Naive B cell (primary cell): ENCODE results near the gene NTM. TPM values are rescaled to one million over a fixed set of nuclear protein-coding genes. Genes with fewer than 3 reads are reported as not detected.
"Not testable (repeated sequence)": the region's sequence is repeated elsewhere in the genome, so short reads cannot be mapped to it uniquely, and the experiment has no call there.

Experiments used
- ATAC-seq, 2 donors: fragments of 150-1000 bp; cut with Tn5 transposase; 2 replicates each; pipeline ENCODE4 v1.10.0; 2021; ENCODE audit warnings: low read depth in 2 of 2, mild to moderate bottlenecking in 2 of 2, moderate library complexity in 2 of 2
- DNase-seq: peaks from one replicate; pipeline ENCODE4 v3.0.0; 2022
- H3K27ac Mint-ChIP-seq, 6 donors: one replicate each; pipeline ENCODE4 v1.8.0; 2020 to 2022; ENCODE audit warnings: mild to moderate bottlenecking in 6 of 6, mixed read lengths in 6 of 6, moderate library complexity in 5 of 6, inconsistent platforms in 2 of 6
- H3K27me3 Mint-ChIP-seq, 3 donors: one replicate each; pipeline ENCODE4 v1.8.0; 2021 to 2022; ENCODE audit warnings: mixed read lengths in 3 of 3, mild to moderate bottlenecking in 1 of 3
- H3K36me3 Mint-ChIP-seq, 2 donors: one replicate each; pipeline ENCODE4 v1.8.0; 2020 to 2022; ENCODE audit warnings: mixed read lengths in 2 of 2, inconsistent platforms in 1 of 2, mild to moderate bottlenecking in 1 of 2
- H3K4me1 Mint-ChIP-seq, 3 donors: one replicate each; pipeline ENCODE4 v1.8.0; 2020 to 2022; ENCODE audit warnings: mixed read lengths in 3 of 3, inconsistent platforms in 1 of 3, mild to moderate bottlenecking in 1 of 3, moderate library complexity in 1 of 3
- H3K4me3 Mint-ChIP-seq, 8 donors: one replicate each; pipeline ENCODE4 v1.8.0; 2020 to 2022; ENCODE audit warnings: mild to moderate bottlenecking in 8 of 8, mixed read lengths in 8 of 8, moderate library complexity in 8 of 8, inconsistent platforms in 2 of 8
- H3K9me3 Mint-ChIP-seq, 7 donors: one replicate each; pipeline ENCODE4 v1.8.0; 2020 to 2022; ENCODE audit warnings: mixed read lengths in 7 of 7, mild to moderate bottlenecking in 5 of 7, inconsistent platforms in 2 of 7, moderate library complexity in 1 of 7
- polyA plus RNA-seq, 6 donors: library from polyadenylated mRNA; unstranded; fragments of 300-500 nt; fragmentation: Illumina TruSeq; gene quantifications; one replicate each; pipeline ENCODE4 v1.2.3, GENCODE V29; 2021; ENCODE audit warnings: low read depth in 6 of 6

Gene NTM
- polyA plus RNA-seq = not detected

- H3K4me1 Mint-ChIP-seq = no peaks in the 10 kb centered on the region
- peaks cover 0 to 10% (median 0%) of the 10 kb centered on the region in 7 donors for H3K9me3 Mint-ChIP-seq
- H3K27me3 Mint-ChIP-seq = peaks cover 0 to 12% (median 5%) of the 10 kb centered on the region in 3 donors
- H3K27ac Mint-ChIP-seq = no peak within 1 kb of the TSS
- ATAC-seq (no peak), DNase-seq (no peak)
- H3K36me3 Mint-ChIP-seq = no peaks in the 10 kb centered on the region
- H3K4me3 Mint-ChIP-seq = no peak within 1 kb of the TSS
Observed at GRCh38 chr11:131370090-131370751, at the start of gene NTM. Gene NTM, plus strand, starts transcription at chr11:131370615.

GRCh38 chr11:131324921-131325570 lies 45.4 kb upstream of the NTM start:
- DNase-seq (no peak), ATAC-seq (no peak)
- no peaks in the 10 kb centered on the region for H3K36me3 Mint-ChIP-seq
- no peak overlapping the region for H3K27ac Mint-ChIP-seq
- H3K9me3 Mint-ChIP-seq = peaks cover 0 to 10% (median 5%) of the 10 kb centered on the region in 7 donors
- H3K4me1 Mint-ChIP-seq = no peaks in the 10 kb centered on the region
- no peaks in the 10 kb centered on the region for H3K27me3 Mint-ChIP-seq
- H3K4me3 Mint-ChIP-seq = no peak overlapping the region

GRCh38 chr11:131326829-131327228 lies 43.6 kb upstream of the NTM start:
- H3K4me3 Mint-ChIP-seq = no peak overlapping the region
- H3K27me3 Mint-ChIP-seq = no peaks in the 10 kb centered on the region
- ATAC-seq = no peak
- no peak overlapping the region for H3K27ac Mint-ChIP-seq
- H3K9me3 Mint-ChIP-seq = peaks cover 0 to 5% (median 2%) of the 10 kb centered on the region in 7 donors
- no peaks in the 10 kb centered on the region for H3K36me3 Mint-ChIP-seq
- no peaks in the 10 kb centered on the region for H3K4me1 Mint-ChIP-seq
- no peak for DNase-seq

- Mint-ChIP-seq H3K36me3 (no peaks in the 10 kb centered on the region), H3K4me1 (no peaks in the 10 kb centered on the region), H3K27ac (no peak overlapping the region), H3K4me3 (no peak overlapping the region), H3K9me3 (peaks cover 0 to 5% (median 2%) of the 10 kb centered on the region in 7 donors), H3K27me3 (no peaks in the 10 kb centered on the region)
- ATAC-seq (no peak), DNase-seq (no peak)
Observed at GRCh38 chr11:131327421-131327820, 43.0 kb upstream of the NTM start.

GRCh38 chr11:131328843-131329242 lies 41.6 kb upstream of the NTM start:
- Mint-ChIP-seq H3K36me3 (no peaks in the 10 kb centered on the region), H3K9me3 (peaks cover 0 to 5% (median 2%) of the 10 kb centered on the region in 7 donors), H3K4me3 (no peak overlapping the region), H3K4me1 (no peaks in the 10 kb centered on the region), H3K27me3 (no peaks in the 10 kb centered on the region), H3K27ac (no peak overlapping the region)
- ATAC-seq (no peak), DNase-seq (no peak)

- ATAC-seq (no peak), DNase-seq (no peak)
- H3K27me3 Mint-ChIP-seq = no peaks in the 10 kb centered on the region
- no peak overlapping the region for H3K4me3 Mint-ChIP-seq
- H3K9me3 Mint-ChIP-seq = peaks cover 0 to 5% (median 2%) of the 10 kb centered on the region in 7 donors
- no peaks in the 10 kb centered on the region for H3K36me3 Mint-ChIP-seq
- no peak overlapping the region for H3K27ac Mint-ChIP-seq
- H3K4me1 Mint-ChIP-seq = no peaks in the 10 kb centered on the region
Observed at GRCh38 chr11:131331010-131331409, 39.4 kb upstream of the NTM start.

- Mint-ChIP-seq H3K27ac (no peak overlapping the region), H3K27me3 (no peaks in the 10 kb centered on the region), H3K4me1 (no peaks in the 10 kb centered on the region), H3K4me3 (no peak overlapping the region), H3K9me3 (peaks cover 0 to 5% (median 2%) of the 10 kb centered on the region in 7 donors), H3K36me3 (no peaks in the 10 kb centered on the region)
- no peak for ATAC-seq
- no peak for DNase-seq
Observed at GRCh38 chr11:131331546-131331945, 38.9 kb upstream of the NTM start.

GRCh38 chr11:131334601-131335000 lies 35.8 kb upstream of the NTM start:
- Mint-ChIP-seq H3K27me3 (no peaks in the 10 kb centered on the region), H3K9me3 (peaks cover 0 to 2% (median 0%) of the 10 kb centered on the region in 7 donors), H3K27ac (no peak overlapping the region), H3K36me3 (no peaks in the 10 kb centered on the region), H3K4me3 (no peak overlapping the region), H3K4me1 (no peaks in the 10 kb centered on the region)
- no peak for ATAC-seq
- no peak for DNase-seq

GRCh38 chr11:131341900-131342299 lies 28.5 kb upstream of the NTM start:
- not testable (repeated sequence) for H3K36me3 Mint-ChIP-seq, H3K27me3 Mint-ChIP-seq, ATAC-seq, H3K4me1 Mint-ChIP-seq, H3K27ac Mint-ChIP-seq, H3K4me3 Mint-ChIP-seq, H3K9me3 Mint-ChIP-seq, DNase-seq

GRCh38 chr11:131342442-131342841 lies 28.0 kb upstream of the NTM start:
- H3K9me3 Mint-ChIP-seq, ATAC-seq, H3K27ac Mint-ChIP-seq, H3K36me3 Mint-ChIP-seq, H3K4me3 Mint-ChIP-seq, DNase-seq, H3K27me3 Mint-ChIP-seq, H3K4me1 Mint-ChIP-seq: not testable (repeated sequence)

GRCh38 chr11:131345406-131345805 lies 25.0 kb upstream of the NTM start:
- Mint-ChIP-seq H3K9me3 (peaks cover 0 to 4% (median 0%) of the 10 kb centered on the region in 7 donors), H3K4me3 (no peak overlapping the region), H3K36me3 (no peaks in the 10 kb centered on the region), H3K27me3 (no peaks in the 10 kb centered on the region), H3K4me1 (no peaks in the 10 kb centered on the region), H3K27ac (no peak overlapping the region)
- ATAC-seq (no peak), DNase-seq (no peak)

- no peaks in the 10 kb centered on the region for H3K4me1 Mint-ChIP-seq
- H3K9me3 Mint-ChIP-seq = peaks cover 3 to 15% (median 4%) of the 10 kb centered on the region in 7 donors
- no peak for ATAC-seq
- H3K36me3 Mint-ChIP-seq = no peaks in the 10 kb centered on the region
- no peak for DNase-seq
- H3K27me3 Mint-ChIP-seq = no peaks in the 10 kb centered on the region
- no peak overlapping the region for H3K4me3 Mint-ChIP-seq
- no peak overlapping the region for H3K27ac Mint-ChIP-seq
Observed at GRCh38 chr11:131349368-131350086, 20.9 kb upstream of the NTM start.

- H3K36me3 Mint-ChIP-seq = no peaks in the 10 kb centered on the region
- no peak for ATAC-seq
- H3K27me3 Mint-ChIP-seq = no peaks in the 10 kb centered on the region
- peaks cover 3 to 15% (median 4%) of the 10 kb centered on the region in 7 donors for H3K9me3 Mint-ChIP-seq
- no peak for DNase-seq
- no peak overlapping the region for H3K4me3 Mint-ChIP-seq
- H3K27ac Mint-ChIP-seq = peak overlapping the region in 1 of 6 donors; percentile 70
- no peaks in the 10 kb centered on the region for H3K4me1 Mint-ChIP-seq
Observed at GRCh38 chr11:131350872-131351271, 19.5 kb upstream of the NTM start.

- DNase-seq = no peak
- Mint-ChIP-seq H3K9me3 (peaks cover 3 to 15% (median 5%) of the 10 kb centered on the region in 7 donors), H3K4me3 (no peak overlapping the region)
Observed at GRCh38 chr11:131351848-131352247, 18.6 kb upstream of the NTM start.

More at GRCh38 chr11:131351848-131352247, 18.6 kb upstream of the NTM start:
- no peaks in the 10 kb centered on the region for H3K4me1 Mint-ChIP-seq
- peak overlapping the region in 1 of 6 donors; percentile 32 for H3K27ac Mint-ChIP-seq
- no peaks in the 10 kb centered on the region for H3K36me3 Mint-ChIP-seq
- H3K27me3 Mint-ChIP-seq = no peaks in the 10 kb centered on the region
- ATAC-seq = no peak
